ENCODE measurements around the gene CR1.

GRCh38 chr1:207458414-207458813, 37.5 kb upstream of the CR1 start:
- TF ChIP-seq POLR2AphosphoS5 (IDR thresholded peaks at IDR 0.05; ENCODE audit: control insufficient read depth, insufficient read depth, low read depth, low read length) (no peak), FOXK1 (CRISPR knock-in tag; IDR thresholded peaks at IDR 0.05; ENCODE audit: borderline replicate concordance) (no peak), EGR1 (conservative IDR thresholded peaks at IDR 0.05) (no peak), NR2C2 (CRISPR knock-in tag; IDR thresholded peaks at IDR 0.05) (no peak), NR2C2 (tag; IDR thresholded peaks at IDR 0.05) (no peak), RERE (CRISPR knock-in tag; IDR thresholded peaks at IDR 0.05; ENCODE audit: borderline replicate concordance) (no peak), HMG20B (CRISPR knock-in tag; IDR thresholded peaks at IDR 0.05) (no peak), RNF219 (CRISPR knock-in tag; IDR thresholded peaks at IDR 0.05) (no peak), SMARCA5 (IDR thresholded peaks at IDR 0.05) (no peak), SMARCE1 (IDR thresholded peaks at IDR 0.05) (no peak), U2AF2 (optimal IDR thresholded peaks at IDR 0.05; ENCODE audit: low read depth, low read length) (no peak), SAFB (IDR thresholded peaks at IDR 0.05; ENCODE audit: borderline replicate concordance, low read depth, low read length) (no peak), MAZ (CRISPR knock-in tag; conservative IDR thresholded peaks at IDR 0.05 in 1 of 2, IDR thresholded peaks at IDR 0.05 in 1 of 2) (no peak), POLR2A (conservative IDR thresholded peaks at IDR 0.05) (no peak)
